GM12875 (cell line): ENCODE measurements around the gene AK8.

Source experiments
- H3K4me3 ChIP-seq: one replicate; pipeline ENCODE4 v1.5.1; 2011; ENCODE audit warnings: low read depth, low read length, control low read depth
- CTCF ChIP-seq: IDR thresholded peaks from 2 replicates; pipeline ENCODE4 v1.5.1; 2011; ENCODE audit warnings: low read depth, mild to moderate bottlenecking, control low read depth, inconsistent platforms, low read length, moderate library complexity, borderline replicate concordance; ENCODE audit not compliant: insufficient read depth

The AK8 gene

GRCh38 chr9:132877824-132878694, at the start of gene AK8:
Gene AK8 (minus strand): TSS chr9:132878284. CDS start chr9:132878255, 29 bp downstream.
- peak within 1 kb of the TSS; percentile 96 for H3K4me3 ChIP-seq
- no peak for TF ChIP-seq CTCF

GRCh38 chr9:132927704-132928103, 49.6 kb upstream of the AK8 start:
- no peak overlapping the region for H3K4me3 ChIP-seq
- no peak for TF ChIP-seq CTCF

GRCh38 chr9:132923346-132923902, 45.3 kb upstream of the AK8 start:
- TF ChIP-seq CTCF, result no peak
- no peak overlapping the region for H3K4me3 ChIP-seq

- no peak overlapping the region for H3K4me3 ChIP-seq
- no peak for TF ChIP-seq CTCF
Observed at GRCh38 chr9:132919614-132920268, 41.7 kb upstream of the AK8 start.

GRCh38 chr9:132914924-132915323, 36.8 kb upstream of the AK8 start:
- no peak for TF ChIP-seq CTCF

GRCh38 chr9:132912131-132912530, 34.0 kb upstream of the AK8 start:
- H3K4me3 ChIP-seq, result no peak overlapping the region
- no peak for TF ChIP-seq CTCF

More at GRCh38 chr9:132914924-132915323, 36.8 kb upstream of the AK8 start:
- no peak overlapping the region for H3K4me3 ChIP-seq
